GM19372 (cell line): ENCODE measurements around the gene TSPY2.
"Not testable (repeated sequence)": the region's sequence is repeated elsewhere in the genome, so short reads cannot be mapped to it uniquely, and the experiment has no call there.

ENCODE experiments used
- ATAC-seq: cut with Tn5 transposase; IDR thresholded peaks from one replicate; pipeline ENCODE4 v1.9.1; 2021; ENCODE audit warnings: mild to moderate bottlenecking, low read depth, moderate library complexity; ENCODE audit not compliant: unreplicated experiment

The TSPY2 gene, protein sequence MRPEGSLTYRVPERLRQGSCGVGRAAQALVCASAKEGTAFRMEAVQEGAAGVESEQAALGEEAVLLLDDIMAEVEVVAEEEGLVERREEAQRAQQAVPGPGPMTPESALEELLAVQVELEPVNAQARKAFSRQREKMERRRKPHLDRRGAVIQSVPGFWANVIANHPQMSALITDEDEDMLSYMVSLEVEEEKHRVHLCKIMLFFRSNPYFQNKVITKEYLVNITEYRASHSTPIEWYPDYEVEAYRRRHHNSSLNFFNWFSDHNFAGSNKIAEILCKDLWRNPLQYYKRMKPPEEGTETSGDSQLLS

DNA sequence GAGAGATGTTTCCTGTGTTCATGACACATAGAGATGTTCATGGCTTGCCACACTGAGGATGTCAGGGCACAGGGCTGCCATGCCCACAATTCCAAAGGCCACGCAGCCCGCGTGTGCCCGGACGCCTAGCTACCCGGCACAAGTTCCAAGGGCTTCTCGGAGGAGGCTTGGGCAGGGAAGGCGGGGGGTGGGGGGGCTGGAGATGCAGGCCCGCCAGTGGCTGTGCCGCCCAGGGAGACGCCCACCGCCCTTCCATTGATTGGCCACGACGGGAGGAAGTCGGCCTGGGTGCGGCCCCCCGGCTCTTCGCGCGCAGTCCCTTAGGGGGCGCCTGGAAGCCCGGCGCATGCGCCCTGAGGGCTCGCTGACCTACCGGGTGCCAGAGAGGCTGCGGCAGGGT, at the start of gene TSPY2:
Gene TSPY2, plus strand, starts transcription at position 301 of the 400 bp plus-strand sequence. Its CDS starts 46 bp downstream, at position 347.
- not testable (repeated sequence) for ATAC-seq

DNA sequence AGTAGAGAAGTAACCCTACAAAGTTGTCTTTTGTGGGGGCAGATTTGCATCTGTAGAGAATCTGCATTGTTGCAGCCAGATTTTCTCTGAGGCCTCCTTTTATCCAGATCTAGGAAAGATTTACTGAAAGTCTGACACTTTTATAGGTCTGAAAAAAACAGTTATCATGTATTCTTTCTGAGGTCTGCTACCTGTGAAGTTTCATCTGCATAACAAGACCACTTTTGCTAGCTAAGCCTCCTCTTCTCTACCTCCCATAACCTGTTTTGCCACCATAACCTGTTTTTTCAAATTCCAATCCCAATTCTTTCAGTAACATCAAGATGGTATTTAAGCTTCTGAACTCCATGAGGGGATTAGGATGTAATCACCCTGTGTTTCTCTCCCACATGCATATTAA, 36.5 kb upstream of the TSPY2 start:
- ATAC-seq: not testable (repeated sequence)

DNA sequence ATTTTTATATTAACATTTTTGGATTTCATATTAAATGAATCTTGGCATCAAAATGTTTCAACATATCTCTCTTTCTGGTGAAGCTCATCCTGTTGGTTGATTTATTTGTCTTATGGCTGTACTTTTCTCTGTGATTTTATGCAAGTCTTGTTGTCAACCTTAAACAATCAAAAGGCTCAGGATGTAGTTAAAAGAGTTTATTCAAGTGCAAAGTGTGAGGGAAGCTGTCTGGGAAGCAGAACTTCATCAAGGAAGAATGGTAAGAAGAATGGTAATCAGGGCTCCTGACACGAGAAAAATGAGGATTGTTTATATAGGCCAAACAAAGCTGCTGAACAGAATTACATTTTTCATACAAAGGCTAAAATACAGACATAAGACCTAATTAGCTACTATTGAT, 29.0 kb upstream of the TSPY2 start:
- ATAC-seq: not testable (repeated sequence)

DNA sequence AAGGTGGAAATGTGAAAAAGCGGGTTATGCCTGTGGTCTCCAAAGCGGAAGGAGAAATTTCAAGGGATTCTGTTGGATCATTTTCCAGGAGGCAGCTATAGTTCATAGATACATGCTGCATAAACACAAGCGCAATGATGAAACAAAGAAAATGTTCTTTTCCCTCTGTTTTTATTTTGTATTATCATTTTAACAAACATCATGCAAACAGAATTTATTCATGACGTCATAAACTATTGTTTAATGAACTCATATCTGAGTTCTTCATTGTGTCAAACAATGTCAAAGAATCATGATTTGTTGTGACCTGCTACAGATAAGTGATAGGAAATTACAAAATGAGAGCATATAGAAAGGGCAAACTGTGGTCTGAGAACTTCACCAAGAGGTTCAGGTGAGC, 23.8 kb downstream of the TSPY2 start:
- not testable (repeated sequence) for ATAC-seq
